AG04449 (cell line): ENCODE results near the gene FOLR1.

Source experiments
- CTCF ChIA-PET: fragments of 350-600 bp; formaldehyde crosslinking; extraction: SDS; loops from one replicate; lab custom pipeline; 2021; ENCODE audit warnings: antibody characterized with exemption; lab: Yijun Ruan, JAX
- POLR2A ChIA-PET: fragments of 400-600, 350-600 bp; formaldehyde crosslinking; extraction: SDS; loops from one replicate; lab custom pipeline; 2020; ENCODE audit warnings: antibody characterized with exemption, inconsistent platforms; lab: Yijun Ruan, JAX
- DNase-seq: peaks from one replicate; pipeline ENCODE4 v3.0.0-alpha.2; 2010; ENCODE audit warnings: low read depth, low spot score
- H3K4me3 ChIP-seq: 2 replicates; pipeline ENCODE4 v1.5.1; 2011; ENCODE audit warnings: low read depth, mild to moderate bottlenecking, control low read depth, low read length
- CTCF ChIP-seq: IDR thresholded peaks from one replicate; pipeline ENCODE4 v1.5.1; 2011; ENCODE audit warnings: mild to moderate bottlenecking, moderate library complexity, low read length, control low read depth, inconsistent platforms; ENCODE audit not compliant: insufficient read depth; ENCODE audit errors: missing control alignments

FOLR1 gene

GRCh38 chr11:72222907-72223614, 31.1 kb downstream of the FOLR1 start:
- TF ChIP-seq CTCF = peak; percentile 35
- CTCF ChIA-PET = interaction anchor here (0.6 to 8.0 kb wide), 22 partner anchors 9 to 218 kb away, joined by 3 to 76 read pairs (median 4); partner anchors contain the start of gene CLPB
- POLR2A ChIA-PET = interaction anchor here (0.8 to 1.2 kb wide), 2 partner anchors 13 to 78 kb away, joined by 3 read pairs; no protein-coding TSS in a partner anchor
- peak overlapping the region; percentile 91 for H3K4me3 ChIP-seq
- no peak for DNase-seq

GRCh38 chr11:72223615-72224563, 31.9 kb downstream of the FOLR1 start:
- ChIA-PET POLR2A (interaction anchor here (0.8 to 1.7 kb wide), 4 partner anchors 12 to 79 kb away, joined by 3 to 6 read pairs (median 4); no protein-coding TSS in a partner anchor), CTCF (interaction anchor here (0.9 to 8.0 kb wide), 17 partner anchors 10 to 219 kb away, joined by 3 to 76 read pairs (median 4); partner anchors contain the start of gene CLPB)
- no peak for TF ChIP-seq CTCF
- no peak for DNase-seq
- peak overlapping the region; percentile 91 for H3K4me3 ChIP-seq

- H3K4me3 ChIP-seq = peak within 1 kb of the TSS; percentile 91
- CTCF ChIA-PET = interaction anchor here (0.8 to 8.0 kb wide), 6 partner anchors 12 to 248 kb away, joined by 3 to 76 read pairs (median 12); no protein-coding TSS in a partner anchor
- POLR2A ChIA-PET = interaction anchor here (0.6 to 1.7 kb wide), 4 partner anchors 15 to 36 kb away, joined by 3 to 6 read pairs (median 4); no protein-coding TSS in a partner anchor
- no peak for DNase-seq
- TF ChIP-seq CTCF = no peak
Measured at GRCh38 chr11:72224564-72225410, 32.8 kb downstream of the FOLR1 start, which contains the start of gene INPPL1. Gene INPPL1, plus strand, starts transcription at chr11:72224767. Its CDS starts 218 bp downstream, at chr11:72224985.

- POLR2A ChIA-PET = interaction anchor here (0.6 to 1.7 kb wide), 2 partner anchors 15 to 20 kb away, joined by 3 to 4 read pairs; no protein-coding TSS in a partner anchor
- peak overlapping the region; percentile 91 for H3K4me3 ChIP-seq
- TF ChIP-seq CTCF = no peak
- CTCF ChIA-PET = interaction anchor here (0.8 to 8.0 kb wide), 8 partner anchors 12 to 248 kb away, joined by 3 to 76 read pairs (median 3); no protein-coding TSS in a partner anchor
- no peak for DNase-seq
Measured at GRCh38 chr11:72225411-72225951, 33.5 kb downstream of the FOLR1 start.

GRCh38 chr11:72226701-72227100, 34.8 kb downstream of the FOLR1 start:
- no peak for DNase-seq
- TF ChIP-seq CTCF = no peak

More at GRCh38 chr11:72226701-72227100, 34.8 kb downstream of the FOLR1 start:
- H3K4me3 ChIP-seq = peak overlapping the region; percentile 8; the same call in 1 of the 2 replicates
- POLR2A ChIA-PET = interaction anchor here (0.5 to 2.5 kb wide), 4 partner anchors 9 to 83 kb away, joined by 3 to 16 read pairs (median 4); no protein-coding TSS in a partner anchor
- CTCF ChIA-PET = interaction anchor here (0.9 to 8.0 kb wide), 6 partner anchors 10 to 248 kb away, joined by 3 to 76 read pairs (median 3); no protein-coding TSS in a partner anchor
